WI38 (cell line): ENCODE results near the gene SPATA21.
"Not testable (repeated sequence)": the region's sequence is repeated elsewhere in the genome, so short reads cannot be mapped to it uniquely, and the experiment has no call there.

ENCODE experiments used
- H3K4me3 ChIP-seq: 2 replicates; pipeline ENCODE4 v1.5.1; 2011; ENCODE audit warnings: low read depth, mild to moderate bottlenecking, control low read depth, low read length
- TF ChIP-seq, protein P1 (sequence below): IDR thresholded peaks from 2 replicates; pipeline ENCODE4 v1.5.1; 2012; ENCODE audit warnings: low read depth, mild to moderate bottlenecking, control low read depth, low read length

SPATA21 gene

DNA sequence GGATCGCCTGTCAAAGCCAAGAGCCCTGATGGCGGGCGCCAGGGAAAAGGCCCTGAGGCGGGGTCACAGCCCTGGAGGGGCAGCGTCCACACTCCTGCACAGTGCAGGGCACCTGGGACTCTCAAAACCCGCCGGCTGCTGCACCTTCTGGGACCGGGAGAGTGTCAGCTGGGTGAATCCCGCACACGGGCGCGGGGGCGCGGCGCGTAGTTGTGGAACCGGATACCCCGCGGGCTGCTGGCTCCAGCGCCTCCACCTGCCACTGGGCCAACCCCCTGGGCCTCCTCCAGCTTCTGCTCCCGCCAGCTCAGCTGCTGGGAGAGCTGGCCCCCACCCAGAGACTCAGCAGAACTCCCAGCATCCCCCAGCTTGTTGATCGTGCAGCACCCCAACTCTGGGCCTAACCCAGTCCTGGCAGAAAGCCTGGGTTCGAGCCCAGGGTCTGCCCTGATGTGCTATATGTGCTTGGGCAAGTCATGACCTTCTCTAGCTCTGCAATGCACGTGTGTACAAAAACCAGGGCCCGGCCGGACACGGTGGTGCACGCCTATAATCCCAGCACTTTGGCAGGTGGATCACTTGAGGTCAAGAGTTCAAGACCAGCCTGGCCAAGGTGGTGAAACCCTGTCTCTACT lies 37.1 kb upstream of the SPATA21 start:
- TF ChIP-seq, protein P1, sequence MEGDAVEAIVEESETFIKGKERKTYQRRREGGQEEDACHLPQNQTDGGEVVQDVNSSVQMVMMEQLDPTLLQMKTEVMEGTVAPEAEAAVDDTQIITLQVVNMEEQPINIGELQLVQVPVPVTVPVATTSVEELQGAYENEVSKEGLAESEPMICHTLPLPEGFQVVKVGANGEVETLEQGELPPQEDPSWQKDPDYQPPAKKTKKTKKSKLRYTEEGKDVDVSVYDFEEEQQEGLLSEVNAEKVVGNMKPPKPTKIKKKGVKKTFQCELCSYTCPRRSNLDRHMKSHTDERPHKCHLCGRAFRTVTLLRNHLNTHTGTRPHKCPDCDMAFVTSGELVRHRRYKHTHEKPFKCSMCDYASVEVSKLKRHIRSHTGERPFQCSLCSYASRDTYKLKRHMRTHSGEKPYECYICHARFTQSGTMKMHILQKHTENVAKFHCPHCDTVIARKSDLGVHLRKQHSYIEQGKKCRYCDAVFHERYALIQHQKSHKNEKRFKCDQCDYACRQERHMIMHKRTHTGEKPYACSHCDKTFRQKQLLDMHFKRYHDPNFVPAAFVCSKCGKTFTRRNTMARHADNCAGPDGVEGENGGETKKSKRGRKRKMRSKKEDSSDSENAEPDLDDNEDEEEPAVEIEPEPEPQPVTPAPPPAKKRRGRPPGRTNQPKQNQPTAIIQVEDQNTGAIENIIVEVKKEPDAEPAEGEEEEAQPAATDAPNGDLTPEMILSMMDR: no peak
- H3K4me3 ChIP-seq: no peak overlapping the region

DNA sequence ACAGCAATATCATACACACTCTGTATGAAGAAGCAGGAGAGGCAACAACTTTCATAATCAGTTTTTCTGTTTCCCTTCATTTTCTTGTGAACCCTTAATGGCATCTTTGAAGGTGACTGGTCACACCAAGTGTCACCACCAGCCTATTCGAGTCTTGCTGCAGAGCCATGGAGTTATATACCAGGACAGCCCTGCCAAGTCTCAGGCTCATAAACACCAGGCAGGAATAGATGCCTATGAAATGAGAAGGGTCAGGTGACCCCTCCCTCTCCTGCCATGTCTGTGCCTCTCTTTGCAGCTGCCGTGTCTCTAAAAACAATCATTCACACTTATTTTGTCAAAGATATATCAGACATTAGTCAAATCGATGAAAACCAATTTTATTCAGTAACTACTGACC lies 31.3 kb upstream of the SPATA21 start:
- TF ChIP-seq, protein P1: no peak
- H3K4me3 ChIP-seq: no peak overlapping the region

DNA sequence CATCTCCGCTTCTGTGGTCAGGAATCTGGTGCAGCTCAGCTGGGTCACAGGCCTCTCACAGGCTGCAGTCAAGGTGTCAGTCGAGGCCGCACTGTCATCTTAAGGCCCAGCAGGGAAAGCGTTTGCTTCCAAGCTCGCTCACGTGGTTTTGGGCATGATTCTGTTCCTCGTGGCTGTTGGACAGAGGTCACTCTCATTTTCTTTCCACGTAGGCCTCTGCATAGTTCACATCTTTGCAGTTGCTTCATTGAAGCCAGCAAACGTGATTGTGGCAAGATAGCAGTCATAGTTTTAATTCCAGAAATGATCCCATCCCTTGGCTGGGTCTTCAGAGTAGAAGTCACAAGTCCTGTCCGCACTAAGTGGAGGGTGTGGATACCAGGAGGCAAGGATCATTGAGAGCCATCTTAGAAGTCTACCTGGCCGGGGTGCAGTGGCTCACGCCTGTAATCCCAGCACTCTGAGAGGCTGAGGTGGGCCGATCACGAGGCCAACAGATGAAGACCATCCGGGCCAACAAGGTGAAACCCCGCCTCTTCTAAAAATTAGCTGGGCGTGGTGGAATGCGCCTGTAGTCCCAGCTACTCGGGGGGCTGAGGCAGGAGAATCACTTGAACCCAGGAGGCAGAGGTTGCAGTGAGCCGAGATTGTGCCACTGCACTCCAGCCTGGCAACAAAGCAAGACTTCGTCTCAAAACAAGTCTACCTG lies 27.8 kb upstream of the SPATA21 start:
- H3K4me3 ChIP-seq: no peak overlapping the region
- TF ChIP-seq, protein P1: no peak

DNA sequence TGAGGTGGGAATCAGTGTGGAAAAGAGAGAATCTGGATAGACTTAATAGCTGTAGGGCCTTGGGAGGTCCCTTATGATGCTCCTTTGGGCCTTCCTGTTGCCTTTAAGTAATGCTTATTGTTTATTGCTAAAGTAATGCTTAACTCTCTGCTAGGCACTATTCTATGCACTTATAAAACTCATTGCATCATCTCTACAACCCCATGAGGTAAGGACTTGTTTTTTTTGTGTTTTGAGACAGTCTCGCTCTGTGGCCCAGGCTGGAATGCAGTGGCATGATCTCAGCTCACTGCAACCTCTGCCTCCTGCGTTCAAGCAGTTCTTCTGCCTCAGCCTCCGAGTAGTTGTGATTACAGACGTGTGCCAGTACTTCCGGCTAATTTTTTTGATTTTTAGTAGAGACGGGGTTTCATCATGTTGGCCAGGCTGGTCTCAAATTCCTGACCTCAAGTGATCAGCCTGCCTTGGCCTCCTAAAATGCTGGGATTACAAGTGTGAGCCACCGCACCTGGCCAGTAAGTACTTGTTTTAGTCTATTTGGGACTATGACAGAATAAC lies 25.6 kb upstream of the SPATA21 start:
- no peak overlapping the region for H3K4me3 ChIP-seq
- TF ChIP-seq, protein P1: no peak

DNA sequence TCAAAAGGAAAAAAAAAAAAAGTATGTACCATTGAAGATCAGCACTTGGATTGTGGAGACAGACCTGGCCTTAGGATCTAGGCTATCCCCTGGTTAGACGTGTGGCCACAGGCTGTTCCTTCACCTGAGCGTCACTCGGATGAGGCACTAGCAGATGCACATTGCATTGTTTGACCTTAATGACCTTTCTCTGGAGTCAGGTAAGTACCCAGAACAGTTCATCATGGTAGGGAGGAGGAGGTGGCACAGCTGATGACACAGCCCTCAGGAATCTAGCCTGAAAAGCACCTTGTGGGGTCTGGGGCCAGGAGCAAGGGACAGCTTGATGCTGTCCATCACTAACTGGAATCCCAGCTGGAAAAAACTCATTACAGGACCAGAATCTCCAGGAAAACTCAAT lies 24.5 kb upstream of the SPATA21 start:
- TF ChIP-seq, protein P1: no peak
- H3K4me3 ChIP-seq: no peak overlapping the region

DNA sequence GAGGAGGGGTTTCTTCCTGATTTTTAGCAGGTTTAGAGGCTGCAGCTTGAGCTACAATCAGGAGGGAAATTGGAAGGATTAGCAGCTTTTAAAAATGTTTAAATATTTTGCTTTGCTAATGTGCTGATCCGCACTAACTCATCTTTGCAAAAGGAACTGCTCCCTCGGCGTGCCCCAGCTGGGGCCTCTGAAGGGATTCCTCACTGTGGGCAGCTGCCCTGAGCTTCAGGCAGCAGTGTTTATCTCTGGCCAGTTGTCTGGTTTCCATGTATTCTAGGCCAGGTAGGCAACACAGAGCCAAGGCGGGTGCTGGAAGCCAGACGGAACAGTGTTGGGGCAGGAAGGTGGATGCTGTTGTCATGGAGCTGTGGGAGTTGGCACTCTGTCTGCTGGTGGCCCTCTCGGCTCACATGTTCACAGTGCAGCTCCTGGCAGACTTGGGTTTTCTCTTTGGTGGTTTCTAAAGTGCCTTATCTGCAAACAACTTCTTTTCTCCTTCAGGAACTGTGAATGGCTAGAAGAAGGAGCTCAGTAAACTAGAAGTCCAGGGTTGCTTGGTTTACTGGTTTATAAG lies 22.2 kb upstream of the SPATA21 start:
- TF ChIP-seq, protein P1: no peak
- H3K4me3 ChIP-seq: no peak overlapping the region

DNA sequence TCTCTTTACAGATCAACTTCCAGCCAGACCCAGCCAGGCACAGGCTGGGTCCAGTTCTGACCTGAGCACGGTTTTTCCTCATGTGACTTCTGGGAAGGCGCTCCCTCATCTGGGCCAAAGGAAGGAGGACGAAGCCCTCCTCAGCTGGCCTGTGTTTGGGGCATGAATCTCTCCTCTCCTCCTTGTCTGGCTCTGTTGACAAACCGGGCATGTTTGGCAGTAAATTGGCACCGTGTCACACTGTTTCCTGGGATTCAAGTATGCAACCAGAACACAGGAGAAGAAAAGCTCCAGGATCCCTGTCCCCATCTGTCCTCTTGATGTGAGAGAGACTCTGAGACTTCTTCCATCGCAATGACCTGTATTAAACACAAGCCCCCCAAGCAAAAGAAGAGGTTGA lies 21.6 kb upstream of the SPATA21 start:
- H3K4me3 ChIP-seq: no peak overlapping the region
- TF ChIP-seq, protein P1: no peak

DNA sequence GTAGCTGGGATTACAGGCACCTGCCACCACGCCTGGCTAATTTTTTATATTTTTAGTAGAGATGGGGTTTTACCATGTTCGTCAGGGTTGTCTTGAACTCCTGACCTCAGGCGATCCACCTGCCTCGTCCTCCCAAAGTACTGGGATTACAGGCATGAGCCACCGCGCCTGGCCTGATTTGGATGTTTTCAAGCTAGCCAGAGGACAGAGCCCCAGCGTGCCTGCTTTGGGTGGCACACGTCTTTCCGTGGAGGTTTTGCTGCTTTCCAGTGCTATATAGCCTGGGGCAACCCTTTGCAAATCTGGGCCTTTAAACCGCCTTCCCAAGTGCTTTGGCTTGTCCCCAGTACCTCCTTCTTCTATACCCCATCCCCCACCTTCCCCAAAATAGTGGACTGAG lies 18.9 kb upstream of the SPATA21 start:
- H3K4me3 ChIP-seq: not testable (repeated sequence)

DNA sequence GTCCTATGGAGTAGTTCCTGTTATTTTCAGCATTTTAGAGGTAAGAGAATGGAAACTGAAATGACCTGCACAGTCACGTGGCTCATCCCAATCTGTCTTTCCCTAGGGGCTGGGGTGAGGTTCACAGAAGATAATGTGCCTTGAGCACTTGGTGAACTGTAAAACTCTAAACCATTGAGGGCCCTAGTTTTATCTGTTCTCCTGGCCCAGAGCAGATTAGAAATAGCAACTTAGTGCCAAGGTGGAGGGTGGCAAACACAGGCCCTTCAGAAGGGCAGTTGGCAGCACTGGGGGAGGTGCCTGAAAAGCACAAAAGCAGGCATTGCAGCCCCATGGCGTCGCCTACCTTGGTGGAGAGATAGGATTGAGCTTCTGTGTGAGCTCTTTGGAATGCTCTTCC lies 17.7 kb upstream of the SPATA21 start:
- not testable (repeated sequence) for H3K4me3 ChIP-seq
